HCEC 1CT (cell line): ENCODE data around the gene ASPN.

Experiments
- DNase-seq: peaks from one replicate; pipeline ENCODE4 v3.0.0-alpha.2; 2017

Gene ASPN

DNA sequence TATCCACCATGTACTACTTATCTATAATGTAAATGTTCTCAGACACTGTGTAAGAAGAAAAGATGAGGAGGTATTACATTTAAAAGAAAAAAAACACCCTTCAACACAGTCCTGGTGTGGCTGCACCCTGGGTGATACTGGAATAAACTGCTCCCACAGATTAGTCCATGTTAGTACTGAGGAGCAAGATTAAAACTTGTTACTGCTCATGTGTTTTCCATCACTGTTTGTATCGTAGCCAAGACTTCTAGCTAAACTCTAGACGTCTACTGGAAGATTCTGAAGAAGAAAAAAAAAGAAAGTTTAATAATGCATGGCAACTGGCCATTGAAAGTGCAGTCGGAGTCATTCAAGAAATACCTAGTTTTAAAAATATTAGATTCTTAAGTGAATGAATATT lies at the start of gene ASPN:
TSS of gene ASPN (minus strand) at position 178 of the 400 bp plus-strand sequence.
- DNase-seq: peak; percentile 26

DNA sequence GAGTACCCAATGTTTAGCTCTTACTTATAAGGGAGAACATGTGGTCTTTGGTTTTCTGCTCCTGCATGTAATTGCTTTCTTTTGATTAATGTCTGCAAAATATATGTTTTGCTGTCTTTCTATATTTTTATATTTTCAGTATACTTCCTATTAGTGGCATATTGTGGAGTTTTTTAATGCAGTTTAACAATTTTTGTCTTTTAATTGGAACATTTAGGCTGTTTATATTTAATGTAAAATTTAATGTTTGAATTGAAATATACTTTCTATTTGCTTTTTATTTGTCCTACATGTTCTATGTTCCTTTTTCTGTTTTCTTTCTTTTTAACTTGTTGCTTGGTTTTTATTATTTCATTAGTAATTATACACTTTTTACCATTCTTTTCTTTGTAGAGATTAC lies 48.6 kb upstream of the ASPN start:
- DNase-seq: no peak

DNA sequence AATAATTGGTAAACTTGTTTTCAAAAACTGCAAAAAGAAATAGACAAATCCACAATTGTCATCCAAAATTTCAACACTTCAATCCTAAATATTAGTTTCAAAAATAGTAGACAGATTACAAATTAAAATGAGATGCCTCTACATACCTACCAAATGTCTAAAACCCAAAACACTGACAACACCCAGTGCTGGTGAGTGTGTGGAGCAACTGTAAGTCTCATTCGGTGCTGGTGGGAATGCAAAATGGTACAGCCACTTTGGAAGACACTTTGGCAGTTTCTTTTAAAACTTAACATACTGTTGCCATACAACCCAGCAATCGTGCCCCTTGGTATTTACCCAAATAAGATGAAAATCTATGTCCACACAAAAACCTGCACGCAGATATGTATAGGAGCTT lies 46.8 kb upstream of the ASPN start:
- no peak for DNase-seq

DNA sequence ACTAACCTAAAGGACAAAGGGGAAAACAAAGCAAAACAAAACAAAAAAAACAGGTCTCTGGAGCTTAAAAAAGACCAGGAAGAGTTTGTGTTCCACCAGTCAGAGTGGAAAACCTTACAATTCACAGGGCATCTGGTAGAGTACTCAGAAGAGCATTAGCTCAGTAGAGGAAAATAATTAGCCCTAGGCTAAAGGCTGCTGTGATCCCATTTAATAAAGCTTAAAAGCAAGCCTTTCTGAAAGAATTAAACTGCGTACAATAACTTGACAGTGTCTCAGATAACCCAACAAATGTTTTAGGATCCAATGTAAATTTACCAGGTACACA lies 46.2 kb upstream of the ASPN start:
- no peak for DNase-seq

DNA sequence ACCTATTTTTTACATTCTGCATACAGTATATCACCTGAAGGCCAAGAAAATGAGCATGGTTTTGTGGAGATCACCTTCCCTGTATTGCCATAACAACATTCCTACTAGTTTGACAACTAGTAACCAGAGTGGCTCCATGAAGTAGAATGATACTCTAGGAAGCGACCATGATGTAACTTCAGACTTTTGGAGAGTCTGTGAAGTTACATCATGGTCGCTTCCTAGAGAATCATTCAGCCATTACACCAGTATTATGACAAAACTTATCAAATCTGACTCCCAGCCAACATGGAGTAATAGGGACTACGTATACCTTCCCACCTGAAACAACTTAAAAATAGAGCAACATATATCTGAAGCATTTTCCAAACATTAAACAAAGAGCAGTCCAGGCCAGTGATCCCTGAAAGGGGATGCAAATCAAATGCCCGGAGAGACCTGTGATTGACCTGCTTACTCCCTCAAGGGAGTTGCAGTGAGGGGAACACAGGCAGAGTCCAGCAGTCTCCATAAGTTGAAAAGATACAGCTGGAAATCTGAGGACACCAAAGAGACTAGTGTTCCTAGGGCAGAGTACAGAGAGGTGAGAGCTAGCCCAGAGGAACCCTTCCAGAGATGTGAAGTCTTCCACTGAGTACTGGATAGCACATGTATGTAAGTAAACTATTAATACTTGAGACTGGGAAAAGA lies 45.7 kb upstream of the ASPN start:
- no peak for DNase-seq

DNA sequence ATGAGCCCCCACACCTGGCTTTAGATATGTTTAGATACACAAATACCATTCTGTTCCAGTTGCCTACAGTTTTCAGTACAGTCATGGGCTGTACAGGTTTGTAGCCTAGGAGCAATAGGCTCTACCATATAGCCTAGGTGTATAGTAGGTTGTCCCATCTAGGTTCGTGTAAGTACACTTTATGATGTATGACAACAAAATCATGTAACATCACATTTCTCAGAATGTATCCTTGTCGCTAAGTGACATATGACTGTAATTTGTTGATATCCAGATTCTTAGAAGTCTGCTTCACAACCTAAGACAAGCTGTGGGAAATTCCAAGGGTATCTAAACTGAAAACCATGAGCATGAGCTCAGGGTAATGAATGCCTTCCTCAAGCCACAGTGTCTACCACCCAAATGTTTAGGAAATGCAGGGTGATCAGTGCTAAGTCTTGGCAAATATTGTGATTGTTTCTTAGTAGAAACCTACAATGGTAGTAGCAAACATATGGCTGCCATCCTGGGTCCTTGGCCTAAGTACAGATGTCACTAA lies 45.1 kb upstream of the ASPN start:
- no peak for DNase-seq

DNA sequence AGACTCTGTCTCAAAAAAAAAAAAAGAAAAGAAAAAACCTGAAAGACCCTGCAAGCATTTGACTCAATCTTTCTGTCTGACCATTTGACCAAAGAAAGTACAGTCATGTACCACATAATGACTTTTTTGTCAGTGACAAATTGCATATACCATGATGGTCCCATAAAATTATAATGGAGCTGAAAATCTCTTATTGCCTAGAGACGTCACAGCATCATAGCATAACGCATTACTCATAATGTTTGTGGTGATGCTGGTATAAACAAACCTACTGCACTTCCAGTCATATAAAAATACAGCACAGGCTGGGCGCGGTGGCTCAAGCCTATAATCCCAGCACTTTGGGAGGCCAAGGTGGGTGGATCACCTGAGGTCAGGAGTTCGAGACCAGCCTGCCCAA lies 43.0 kb upstream of the ASPN start:
- DNase-seq: peak; percentile 79

DNA sequence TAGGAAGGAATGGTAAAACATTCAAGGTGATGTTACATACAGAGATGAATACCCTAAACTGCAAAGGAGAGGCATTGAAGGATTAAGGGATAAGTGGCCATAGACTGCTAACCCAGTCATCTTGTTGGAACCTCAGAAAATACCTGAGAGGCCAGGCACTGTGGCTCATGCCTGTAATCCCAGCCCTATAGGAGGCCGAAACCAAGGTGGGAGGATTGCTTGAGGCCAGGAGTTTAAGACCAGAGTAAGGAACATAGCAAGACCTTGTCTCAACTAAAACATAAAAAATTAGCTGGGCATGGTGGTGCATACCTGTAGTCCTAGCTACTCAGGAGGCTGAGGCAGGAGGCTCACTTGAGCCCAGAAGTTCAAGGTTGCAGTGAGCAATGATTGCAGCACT lies 42.6 kb upstream of the ASPN start:
- DNase-seq: no peak

DNA sequence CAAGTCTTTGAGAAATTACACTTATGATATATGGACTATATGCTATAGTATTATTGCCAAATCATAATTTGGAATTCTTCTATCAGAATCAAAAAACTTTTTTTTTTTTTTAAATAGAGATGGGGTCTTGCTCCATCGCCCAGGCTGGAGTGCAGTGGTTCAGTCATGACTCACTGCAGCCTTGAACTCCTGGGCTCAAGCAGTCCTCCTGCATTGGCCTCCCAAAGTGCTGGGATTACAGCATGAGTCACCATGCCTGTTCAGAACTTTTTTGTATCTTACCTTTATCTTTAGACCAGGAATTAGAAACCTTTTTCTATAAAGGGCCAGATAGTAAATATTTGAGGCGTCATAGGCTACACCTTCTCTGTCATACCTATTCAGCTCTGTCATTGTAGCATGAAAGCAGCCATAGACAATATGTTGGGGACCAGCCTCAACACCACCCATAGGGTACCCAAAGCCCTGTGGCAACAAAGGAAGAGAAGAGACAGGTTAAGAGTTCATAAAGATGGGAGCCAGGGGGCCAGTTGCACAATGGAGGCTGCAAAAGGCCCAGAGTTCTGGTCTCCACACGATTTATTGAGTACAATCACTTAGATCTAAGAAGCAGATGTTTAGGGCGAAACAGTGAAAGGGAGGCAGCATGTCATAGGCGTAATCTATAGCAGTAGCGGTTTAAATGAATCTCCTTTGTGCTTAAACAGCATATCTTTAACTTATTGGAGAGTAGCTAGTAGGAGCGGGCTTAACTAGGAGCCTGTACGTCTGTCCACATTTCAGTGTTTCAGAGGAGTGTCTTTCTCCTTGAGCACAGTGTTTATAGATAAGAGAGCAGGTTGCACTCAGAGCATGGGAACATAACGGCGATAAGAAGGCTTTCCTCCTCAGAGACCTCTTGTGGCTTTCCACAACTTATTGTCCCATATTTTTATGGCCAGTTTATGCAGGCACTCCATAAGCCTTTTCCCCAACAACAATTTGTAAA lies 41.0 kb upstream of the ASPN start:
- DNase-seq: no peak

DNA sequence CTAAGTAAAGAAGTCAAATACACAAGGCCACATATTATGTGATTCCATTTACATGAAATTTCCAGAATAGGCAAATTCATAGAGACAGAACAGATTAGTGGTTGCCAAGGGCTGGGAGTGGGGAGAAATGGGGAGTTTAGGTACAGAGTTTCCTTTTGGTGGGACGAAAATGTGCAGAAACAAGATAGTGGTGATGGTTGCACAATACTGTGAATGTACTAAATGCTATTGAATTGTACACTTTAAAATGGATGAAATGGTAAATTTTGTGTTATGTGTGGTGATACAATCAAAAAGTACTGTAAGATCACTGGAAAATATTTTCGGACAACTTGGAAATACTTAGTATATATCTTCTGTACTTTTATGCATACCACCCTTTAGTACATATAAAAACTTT lies 38.5 kb upstream of the ASPN start:
- DNase-seq: no peak

DNA sequence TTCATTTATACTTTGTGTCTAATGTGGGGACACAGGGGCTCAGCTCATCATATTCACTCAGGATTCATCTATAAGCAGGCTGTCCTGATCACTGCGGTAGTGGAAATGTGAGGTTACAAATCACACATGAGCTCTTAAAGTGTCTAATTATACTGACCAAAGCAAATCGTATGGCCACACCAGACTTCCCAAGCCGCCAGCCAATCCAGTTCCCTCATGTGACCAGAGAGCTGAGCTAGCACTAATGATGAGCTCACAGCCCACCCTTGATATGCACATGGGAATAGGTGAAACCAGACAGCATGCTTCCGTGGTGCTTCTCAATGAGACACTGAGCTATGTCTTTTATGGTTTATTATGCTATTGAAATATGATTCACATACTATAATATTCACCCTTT lies 35.9 kb upstream of the ASPN start:
- DNase-seq: no peak

DNA sequence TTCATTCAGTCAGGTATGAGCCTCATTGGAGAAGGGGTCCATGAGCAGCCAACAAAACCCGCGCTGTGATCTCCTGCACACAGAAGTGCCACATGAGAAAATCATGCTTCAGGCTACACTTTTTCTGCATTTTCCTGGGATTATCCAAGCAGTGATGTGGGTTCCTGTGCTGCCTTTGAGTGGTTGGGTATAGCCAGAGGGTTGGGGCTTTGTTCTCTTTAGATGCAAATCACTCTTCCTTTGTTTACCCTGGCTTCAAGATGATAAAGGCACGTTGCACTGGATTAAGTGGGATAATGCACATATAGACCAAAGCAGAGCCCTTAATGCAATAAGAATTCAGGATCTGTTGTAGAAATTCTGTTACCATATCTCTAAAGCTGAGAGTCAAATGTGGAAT lies 34.7 kb upstream of the ASPN start:
- DNase-seq: no peak

DNA sequence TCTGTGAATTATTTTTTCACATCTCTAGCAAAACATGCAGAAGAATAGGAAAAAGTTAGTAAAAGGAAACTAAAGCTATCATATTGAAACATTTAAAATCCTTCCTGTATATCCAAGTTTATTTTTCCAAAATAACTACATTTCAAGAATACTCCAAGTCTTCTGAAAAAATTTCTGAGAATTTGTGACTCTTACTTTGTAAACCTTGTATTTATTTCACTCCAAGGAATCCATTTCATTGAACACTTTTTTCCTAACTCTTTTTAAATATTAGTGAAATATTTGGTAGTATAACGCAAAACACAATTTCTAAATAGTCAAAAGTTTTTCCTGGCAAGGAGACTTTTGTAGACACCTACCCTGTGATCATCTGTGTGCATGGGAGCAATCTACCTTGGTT lies 34.2 kb upstream of the ASPN start:
- no peak for DNase-seq

DNA sequence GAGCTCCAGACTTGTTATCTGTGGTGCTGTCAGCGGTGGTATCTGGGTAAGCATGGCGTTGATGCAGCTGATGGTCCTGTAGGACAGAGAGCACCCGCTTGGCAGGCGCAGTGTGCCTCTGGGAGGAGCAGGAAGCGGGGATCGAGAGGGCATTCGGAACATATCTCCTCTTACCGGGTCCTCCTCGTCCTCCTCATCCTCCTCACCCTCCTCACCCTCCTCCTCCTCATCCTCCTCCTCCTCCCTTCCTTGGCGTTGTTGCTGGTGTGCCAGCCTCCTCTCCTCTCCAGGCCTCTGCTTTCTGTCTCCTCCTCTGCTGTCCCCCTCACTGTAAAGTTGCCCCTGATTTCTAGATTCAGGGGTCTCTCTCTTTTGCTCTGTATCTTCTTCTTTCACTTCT lies 32.3 kb upstream of the ASPN start:
- DNase-seq: no peak

DNA sequence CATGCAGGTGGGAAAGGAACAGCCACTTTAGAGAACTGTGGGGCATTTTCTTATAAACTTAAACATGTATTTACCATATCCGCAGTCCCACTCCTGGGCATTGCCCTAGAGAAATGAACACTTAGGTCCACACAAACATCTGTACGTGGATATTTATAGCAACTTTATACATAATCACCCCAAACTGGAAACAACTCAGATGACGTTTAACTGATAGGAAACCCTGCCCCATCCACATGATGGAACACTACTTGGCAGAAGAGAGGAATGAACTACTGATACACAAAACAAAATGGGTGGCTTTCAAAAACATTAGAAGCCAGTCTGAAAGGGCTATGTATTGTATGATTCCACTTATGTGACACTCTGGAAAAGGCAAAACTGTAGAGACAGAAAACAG lies 31.0 kb upstream of the ASPN start:
- no peak for DNase-seq

DNA sequence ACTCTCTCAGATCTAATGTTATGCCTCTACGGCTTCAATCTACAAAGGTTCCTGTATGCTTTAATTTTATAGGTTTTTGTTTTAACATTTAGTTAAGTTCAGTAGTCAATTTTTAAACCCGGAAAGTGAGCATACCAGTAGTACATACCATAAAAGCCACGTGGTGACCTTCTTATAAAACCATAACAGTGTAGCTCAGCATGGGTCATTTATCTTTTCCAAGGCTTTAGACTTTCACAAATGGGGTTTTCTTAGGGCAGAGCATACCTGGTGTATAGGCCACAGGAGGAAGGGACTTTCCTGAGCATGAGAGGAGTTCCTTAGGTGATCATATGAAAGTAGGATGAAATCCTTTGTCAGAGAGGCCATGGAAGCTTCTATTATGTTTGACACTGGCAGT lies 30.3 kb upstream of the ASPN start:
- DNase-seq: no peak

DNA sequence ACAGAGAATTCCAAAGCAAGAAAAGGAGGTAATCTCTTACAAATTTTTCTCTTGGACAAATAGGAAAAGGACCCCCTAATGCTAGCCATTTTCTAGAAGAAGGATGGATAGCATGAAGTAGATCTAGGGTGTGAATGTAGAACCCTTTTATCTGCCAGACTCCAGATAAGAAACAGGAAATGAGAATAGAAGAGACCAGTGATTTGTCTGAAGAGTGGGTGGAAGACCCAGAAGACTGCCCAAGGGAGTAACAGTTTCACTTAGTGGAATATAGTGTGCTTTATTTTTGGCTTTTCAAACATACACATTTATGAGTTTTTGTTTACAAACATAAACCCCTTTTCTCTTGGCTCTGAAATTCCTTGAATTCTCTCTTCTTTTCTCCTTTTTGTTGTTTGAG lies 28.4 kb upstream of the ASPN start:
- no peak for DNase-seq

DNA sequence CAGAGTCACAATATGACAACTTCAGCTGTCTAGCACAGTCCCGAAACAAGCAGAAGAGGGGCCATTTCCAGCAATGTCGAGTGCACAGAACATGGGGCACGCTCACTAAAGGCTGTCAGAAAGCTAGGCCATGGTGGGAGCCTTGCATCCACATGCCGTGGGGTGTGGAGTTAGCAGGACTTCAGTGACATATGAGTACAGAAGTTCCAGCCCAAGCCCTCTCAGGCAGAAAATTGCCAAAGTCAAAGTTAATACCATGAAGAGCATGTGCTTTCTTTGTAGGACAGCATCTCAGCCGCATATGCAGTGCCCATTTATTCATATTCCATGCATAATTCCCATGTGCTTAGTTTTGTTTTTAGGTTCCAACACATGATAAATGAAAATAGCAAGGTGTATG lies 26.7 kb upstream of the ASPN start:
- no peak for DNase-seq

DNA sequence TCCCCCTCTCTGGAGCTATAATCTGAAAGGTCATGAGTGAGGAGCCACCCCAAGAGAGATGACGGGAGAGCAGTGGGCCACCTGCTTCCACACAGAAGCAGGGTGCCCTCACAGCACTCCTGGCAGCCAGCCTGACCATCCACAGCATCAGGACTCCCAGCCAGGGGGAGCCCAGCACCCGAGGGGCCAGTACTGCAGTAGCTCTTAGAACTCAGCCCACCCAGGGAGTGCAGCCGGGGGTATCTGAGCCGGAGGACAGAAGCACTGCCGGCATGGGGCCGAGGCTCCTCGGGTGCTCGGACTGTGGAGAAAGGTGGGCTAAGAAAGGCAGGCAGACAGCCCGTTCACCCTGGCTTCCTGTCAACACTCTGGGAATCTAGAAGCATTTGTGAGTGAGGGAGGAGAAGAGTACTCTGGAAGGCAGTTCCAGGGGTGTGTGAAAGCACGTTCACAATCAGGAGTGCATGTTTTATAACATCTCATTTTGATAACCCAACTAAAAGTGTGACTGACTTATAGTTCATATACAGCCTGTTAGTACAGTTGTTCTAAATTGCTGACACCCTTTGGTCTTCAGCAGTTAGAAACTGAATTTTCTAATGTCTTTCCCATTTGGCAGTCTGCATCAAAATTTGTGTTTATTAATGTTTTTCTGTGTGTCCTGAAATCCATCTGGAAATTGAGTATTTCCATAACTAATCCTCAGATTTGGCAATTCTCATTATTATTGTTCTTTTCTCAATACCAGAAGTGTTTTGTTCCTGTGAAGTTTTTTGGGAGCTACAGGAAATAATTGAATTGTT lies 25.9 kb upstream of the ASPN start:
- DNase-seq: no peak

DNA sequence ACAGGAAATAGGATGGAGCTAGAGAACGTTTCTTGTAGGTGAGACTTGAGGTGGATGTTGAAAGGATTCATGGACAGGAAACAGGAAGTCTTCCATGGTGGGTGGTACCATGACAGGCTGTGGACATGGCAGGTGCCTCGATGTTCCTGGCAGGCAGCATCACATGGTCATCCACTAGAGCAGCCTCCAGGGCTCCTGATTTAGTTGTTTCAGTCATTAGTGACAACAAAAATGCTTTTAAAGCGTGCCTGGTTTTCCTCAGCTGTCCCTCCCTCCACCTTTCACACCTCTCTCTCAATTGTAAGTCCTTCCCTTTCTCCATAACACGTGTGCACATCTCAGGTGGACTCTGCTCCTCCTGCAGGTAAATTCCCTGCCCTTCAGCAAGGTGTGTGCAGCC lies 25.2 kb upstream of the ASPN start:
- DNase-seq: no peak

DNA sequence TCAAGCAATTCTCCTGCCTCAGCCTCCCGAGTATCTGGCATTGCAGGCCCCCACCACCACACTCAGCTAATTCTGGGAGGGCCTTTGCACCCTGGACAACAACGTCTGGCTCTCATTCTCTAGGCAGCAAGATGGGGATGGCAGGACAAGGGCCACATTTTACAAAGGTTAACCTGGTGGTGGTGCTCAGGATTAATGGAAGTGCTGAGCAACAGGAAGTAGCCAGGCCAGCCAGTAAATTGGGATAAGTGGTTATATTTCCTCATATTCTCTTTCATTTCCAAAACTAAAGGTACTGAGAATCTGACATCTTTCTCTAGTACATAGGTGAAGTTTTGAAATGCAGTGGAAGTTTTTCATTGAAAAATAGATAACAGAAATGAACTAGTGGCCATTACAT lies 24.7 kb upstream of the ASPN start:
- DNase-seq: peak; percentile 19

DNA sequence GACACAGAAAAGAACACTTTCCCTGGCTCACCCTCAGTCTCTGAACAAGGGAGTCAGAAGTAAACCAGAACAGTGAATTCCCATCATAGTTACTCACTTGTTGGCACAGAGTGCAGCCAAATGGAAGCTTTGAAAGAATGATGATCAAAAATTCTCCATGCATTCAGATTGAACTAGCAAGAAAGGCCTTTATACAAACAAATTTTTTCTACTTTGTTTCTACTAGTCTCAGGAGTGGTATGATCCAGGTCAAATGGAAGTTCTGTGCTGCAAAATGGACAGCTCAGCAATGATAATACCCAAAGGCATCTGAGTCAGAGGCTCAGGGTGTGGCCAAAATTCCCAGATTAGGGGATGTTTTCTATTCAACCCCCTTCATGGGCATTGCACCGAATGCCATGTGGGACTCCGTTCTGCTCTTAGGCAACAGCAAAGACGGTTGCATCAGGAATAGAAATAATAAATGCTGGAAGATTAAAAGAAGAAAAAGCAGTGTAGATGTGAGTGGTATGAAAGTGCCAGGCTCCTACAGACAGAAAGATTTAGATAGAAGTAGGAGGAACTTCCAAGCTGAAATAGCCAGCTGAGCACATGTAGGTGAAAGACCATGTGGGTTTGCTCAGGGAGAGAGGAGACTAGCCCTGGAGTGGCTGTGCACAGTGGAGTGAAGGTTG lies 24.0 kb upstream of the ASPN start:
- peak; percentile 89 for DNase-seq

DNA sequence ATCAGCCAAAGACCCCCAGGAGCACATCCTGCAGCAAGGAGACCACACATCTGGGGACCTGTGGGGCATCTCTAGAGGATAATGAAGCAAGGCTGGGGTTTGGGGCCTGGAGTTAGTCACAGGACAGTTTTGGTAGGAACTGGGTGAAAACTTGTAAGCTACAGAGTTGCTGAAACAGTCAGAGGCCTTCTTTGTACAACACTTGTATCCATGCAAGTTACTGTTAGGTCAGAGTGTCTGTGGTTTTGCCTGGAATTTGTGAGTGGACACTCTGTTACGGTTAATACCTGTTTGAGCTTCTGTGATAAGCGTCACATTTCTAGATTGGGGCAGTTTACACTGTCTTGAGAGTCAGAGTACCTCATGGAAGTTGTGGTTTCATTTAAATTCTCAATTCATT lies 22.6 kb upstream of the ASPN start:
- DNase-seq: peak; percentile 22
